GM21526 (cell line): ENCODE data around the gene STXBP6.

Experiments
- ATAC-seq: cut with Tn5 transposase; IDR thresholded peaks from one replicate; pipeline ENCODE4 v1.9.1; 2021; ENCODE audit warnings: moderate library complexity; ENCODE audit not compliant: unreplicated experiment, low FRiP score

STXBP6 gene

DNA sequence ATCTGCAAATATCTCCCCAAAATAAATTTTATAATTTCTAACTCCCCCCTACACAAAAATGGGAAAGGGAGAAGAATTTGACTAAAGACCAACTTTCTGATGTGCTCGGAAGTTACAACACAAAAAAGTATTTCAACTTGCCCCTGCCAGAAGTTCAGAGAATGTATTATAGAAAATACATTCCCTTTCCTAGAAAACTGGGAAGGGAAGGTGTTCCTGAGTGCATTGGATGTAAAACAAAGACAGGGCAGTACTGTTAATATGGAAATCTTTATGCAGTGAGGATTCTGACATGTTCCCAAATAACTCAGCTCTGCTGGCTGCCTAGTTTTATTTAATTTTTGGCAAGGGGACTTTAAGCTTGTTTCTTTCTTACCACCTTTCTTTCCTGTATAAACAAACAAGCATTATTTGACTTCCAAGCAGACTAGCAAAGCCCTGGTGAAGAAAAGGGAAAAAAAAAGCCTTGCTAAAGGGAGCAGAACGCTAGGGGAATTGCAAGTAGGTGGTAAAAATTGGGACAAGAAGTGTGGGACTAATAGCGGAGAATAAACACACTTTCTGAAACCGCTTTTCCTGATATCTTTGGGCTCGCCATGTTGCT, 124.1 kb downstream of the STXBP6 start:
- no peak for ATAC-seq

DNA sequence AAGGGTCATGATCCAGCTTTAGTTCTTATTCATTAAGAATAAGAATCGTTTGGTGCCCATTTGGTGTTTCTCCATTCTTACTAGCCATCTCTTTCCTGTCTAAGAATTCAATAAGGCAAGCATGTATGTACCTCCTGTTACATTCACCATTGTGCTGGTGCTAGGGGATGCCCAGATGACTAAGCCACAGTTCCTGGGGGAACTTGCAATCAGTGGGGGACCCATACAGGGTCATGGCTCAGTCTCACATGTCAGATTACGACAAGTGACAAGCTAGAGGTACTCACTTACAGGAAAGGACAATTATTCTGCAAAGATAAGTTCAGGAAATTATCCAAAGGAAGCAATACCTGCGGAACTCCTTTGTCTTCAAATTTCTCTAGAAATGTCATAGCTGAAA, 125.4 kb downstream of the STXBP6 start:
- no peak for ATAC-seq

GRCh38 chr14:24921903-24922302, 128.0 kb downstream of the STXBP6 start:
- ATAC-seq: no peak

- no peak for ATAC-seq
These were observed 129.5 kb downstream of the STXBP6 start for GRCh38 chr14:24920265-24921075.

GRCh38 chr14:24918822-24919221, 131.1 kb downstream of the STXBP6 start:
- ATAC-seq: no peak

DNA sequence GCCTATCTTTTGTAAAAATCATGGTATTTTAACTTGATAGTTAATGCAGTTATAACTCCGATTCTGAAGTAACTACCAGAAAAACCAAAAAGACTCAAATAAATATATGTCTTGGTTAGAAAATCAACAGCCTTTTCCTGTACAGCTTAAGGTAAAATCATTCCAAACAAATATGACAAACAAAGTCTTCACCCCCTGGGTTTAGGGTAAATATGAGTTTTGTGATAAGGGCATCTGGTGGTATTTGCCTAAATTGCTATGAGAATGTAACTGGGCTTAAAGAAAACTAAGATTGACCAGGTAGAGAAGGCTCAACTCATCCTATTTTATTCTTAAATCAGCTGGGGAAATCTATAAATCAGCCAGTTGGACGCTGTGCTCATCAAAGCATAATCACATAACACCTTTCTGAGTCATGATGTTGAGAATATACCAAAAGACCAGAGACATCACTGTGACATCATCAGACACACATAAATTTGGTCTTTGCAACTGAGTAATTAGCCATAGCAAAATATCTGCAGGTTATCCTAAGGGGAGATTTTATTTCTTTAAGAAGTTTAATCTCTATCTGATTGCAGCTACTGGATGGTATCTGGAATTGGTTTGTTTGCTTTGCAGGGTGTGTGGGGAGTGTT, 133.9 kb downstream of the STXBP6 start:
- ATAC-seq: no peak

GRCh38 chr14:24915403-24915921, 134.5 kb downstream of the STXBP6 start:
- no peak for ATAC-seq

GRCh38 chr14:24913746-24914145, 136.2 kb downstream of the STXBP6 start:
- ATAC-seq: no peak

DNA sequence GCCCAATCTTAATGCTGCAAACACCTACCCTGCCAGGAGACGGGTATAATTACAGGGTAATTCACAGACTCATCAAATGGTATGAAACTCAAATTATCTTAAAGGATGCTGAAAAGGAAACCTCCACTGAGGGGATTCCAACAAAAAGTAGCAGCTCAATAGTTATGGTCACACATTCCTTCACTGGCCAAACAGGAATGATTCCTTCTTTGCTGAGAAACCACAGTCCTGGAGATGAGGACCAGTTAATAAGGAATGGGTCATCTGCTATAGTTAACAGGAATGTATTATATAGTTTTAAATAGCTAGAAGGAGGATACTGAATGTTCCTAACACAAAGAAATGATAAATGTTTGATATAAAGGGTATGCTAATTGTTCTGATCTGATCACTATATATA, 136.9 kb downstream of the STXBP6 start:
- ATAC-seq: no peak

DNA sequence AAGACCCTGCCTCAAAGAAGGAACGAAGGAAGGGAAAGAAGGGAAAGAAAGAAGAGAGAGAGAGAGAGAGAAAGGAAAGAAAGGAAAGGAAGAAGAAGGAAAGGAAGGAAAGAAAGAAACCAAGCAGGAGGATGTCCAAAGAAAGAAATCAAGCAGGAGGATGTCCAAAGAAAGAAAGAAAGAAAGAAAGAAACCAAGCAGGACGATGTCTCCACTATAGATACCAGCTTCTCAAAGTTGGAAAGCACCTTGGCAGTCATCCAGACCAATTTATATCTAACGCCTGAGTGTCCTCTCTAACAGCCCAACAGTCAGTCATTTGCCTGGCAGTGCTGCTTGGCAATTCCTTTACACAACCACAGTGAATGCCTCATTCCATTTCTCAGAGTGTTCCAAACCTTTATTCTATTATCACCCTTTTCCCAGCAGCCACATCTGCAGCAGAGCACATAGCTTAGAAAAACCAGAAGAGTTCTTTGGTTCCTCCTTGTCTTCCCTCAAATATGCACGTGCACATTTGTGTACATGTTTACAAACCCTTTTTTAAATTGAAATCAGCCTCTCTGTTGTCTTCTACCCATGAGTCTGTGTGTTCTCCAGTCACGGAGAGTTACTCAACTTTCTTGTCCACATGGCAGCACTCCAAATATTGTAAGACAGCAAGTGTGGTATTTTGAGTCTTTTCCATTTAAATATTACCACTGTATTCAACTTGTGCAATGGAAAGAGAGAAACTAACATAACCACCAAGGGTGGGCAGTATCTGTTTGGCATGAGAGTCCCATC, 138.4 kb downstream of the STXBP6 start:
- ATAC-seq: no peak

GRCh38 chr14:24910408-24910986, 139.4 kb downstream of the STXBP6 start:
- no peak for ATAC-seq

DNA sequence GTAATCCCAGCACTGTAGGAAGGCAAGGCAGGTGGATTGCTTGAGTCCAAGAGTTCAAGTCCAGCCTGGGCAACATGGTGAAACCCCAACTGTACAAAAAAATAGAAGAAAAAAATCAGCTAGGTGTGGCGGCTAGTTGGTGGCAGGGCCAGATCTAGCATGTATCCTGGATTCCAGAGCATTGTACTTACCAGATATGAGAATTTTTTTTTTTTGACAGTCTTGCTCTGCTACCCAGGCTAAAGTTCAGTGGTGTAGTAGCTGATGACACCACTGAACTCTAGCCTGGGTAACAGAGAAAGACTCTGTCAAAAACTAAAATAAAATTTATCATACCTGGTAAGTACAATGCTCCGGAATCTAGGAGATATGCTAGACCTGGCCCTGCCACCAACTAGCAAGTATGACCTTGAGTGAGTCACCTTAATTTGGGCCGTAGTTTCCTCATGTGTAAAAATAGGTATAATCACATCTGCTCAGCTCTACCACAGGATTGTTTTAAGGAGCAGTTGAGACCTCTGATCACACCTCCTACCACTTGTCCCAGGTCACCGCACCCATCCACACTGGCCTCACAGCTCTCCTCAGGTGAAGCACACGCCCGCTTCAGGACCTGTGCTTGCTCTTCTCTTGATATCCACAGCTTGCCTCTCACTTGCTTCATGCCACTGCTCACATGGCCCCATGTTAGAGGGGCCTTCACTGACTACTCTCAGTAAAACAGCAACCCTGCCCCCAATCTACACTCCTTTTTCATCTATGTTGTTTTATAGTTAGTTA, 140.2 kb downstream of the STXBP6 start:
- ATAC-seq: no peak

- no peak for ATAC-seq
These were observed 141.2 kb downstream of the STXBP6 start for GRCh38 chr14:24908592-24909236.

- ATAC-seq: no peak
These were observed 145.4 kb downstream of the STXBP6 start for GRCh38 chr14:24904533-24904932.

DNA sequence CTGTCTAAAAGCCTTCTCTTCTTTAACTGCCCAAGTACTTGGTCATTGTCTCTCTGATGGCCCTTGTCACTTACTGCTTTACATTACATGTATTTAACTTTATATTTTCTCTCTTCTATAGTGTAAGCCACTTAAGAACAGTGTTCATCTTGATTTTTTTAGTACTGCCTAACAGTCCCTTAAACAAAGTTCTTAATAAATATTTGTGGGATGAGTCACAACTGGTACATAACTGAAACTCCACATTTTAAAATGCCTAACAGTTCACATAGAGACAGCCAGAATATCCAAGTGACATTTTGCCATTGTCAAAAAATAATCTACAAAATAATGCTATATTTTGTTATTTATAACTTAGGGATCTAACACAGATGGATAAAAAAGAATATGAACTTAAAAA, 146.6 kb downstream of the STXBP6 start:
- no peak for ATAC-seq

DNA sequence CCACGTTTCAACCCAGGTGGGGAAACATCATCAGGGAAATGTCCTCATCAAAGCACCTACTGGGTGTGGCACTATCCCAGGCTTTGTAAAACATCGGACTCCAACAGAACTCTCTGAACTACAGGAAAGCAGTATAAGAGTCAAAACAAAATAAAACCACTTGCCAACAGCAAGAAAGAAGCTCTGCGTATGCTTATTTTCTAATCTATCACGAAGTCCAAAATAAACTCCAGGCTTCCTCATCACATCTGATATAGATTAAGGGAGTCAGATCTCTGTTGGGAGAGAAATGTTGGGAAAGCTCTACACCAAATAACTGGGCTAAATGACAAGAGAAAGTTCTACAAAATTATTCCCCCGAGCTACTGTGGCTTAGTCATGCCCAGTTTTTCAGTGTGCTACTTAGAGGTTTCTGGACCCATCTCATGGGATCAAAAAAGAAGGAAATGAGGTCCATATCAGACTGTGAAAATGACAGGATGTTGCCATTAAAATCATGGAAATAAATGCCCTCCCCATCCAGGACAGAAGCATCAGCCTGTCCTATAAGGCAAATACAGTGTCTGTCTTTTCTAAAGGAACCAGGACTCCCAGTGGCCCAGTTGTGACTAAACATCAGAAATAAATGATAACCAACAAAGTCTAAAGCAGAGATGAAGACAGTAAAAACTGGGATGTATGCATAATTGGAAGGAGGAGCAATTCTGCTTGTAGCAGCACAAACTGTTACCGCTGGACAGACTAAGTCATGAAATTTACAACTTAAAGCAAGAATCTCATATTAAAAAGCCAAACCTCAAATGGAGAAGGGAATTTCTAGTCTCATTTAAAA, 149.5 kb downstream of the STXBP6 start:
- no peak for ATAC-seq

DNA sequence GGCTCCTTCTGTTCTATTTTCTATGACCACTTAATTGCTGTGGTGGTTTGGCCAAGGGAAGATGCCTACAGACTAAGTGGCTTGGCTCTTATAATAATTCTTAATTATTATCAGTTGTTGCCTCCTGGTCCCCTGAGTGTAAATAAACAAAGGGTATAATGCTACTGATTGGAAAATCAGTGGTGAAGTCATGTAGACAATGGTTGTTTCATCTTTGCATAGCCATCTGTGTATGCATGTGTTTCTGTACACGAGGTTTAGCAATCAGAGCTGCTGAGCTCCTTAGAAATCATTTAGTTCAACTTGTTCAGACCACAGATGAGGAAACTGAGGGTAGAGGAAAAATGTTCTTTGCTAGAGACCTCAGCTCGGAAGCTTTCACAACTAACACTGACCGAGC, 152.2 kb downstream of the STXBP6 start:
- ATAC-seq: no peak

- ATAC-seq: no peak
These were observed 154.3 kb downstream of the STXBP6 start for GRCh38 chr14:24895622-24896021.
